Stimulated activated CD8-positive, alpha-beta memory T cell treated with anti-CD3 and anti-CD28 coated beads, Interleukin-7, amount 100 ng/mL, for 24 hours (primary cell): ENCODE measurements around the gene BCAN.

Experiments used
- DNase-seq: peaks from one replicate; pipeline ENCODE4 v3.0.0-alpha.2; 2020; ENCODE audit warnings: low read depth

The BCAN gene

DNA sequence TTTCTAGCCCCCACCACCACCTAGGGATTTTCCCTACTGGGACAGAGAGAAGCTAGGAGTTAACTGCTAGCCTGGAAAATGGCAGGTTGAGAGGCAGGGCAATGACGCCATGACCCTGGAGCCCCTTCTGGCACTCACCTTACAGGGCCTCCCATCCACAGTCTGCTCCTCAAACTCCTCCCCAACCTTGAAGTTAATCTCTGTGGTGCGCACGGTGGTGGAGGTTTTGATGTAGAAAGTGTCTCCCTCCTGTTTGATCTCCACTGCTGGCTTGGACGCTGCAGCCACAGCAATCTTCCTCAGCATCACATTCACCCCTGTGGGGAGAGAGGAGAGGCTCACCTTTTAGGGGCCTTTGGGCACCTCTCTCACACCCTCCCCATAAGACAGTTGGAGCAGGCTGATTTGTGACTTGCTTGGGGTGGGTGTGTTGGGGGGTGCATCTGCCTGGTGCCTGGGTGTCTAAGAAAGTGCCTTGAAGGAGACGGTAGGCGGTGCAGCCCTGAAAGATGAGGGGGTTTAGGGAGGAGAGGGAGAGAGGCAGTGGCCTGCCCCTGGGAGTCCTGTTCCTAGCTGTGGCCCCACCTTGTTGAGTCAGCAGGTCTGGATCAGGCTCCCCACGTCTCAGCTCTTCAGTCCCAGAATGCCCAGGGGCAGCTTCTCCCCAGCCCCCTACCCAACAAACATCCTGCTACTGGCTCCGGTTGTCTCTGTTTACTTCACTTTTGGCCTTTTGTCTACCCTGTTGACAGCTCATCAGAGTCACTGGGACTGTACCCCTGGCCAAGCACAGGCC is 59.0 kb downstream of the BCAN start:
- DNase-seq: no peak

GRCh38 chr1:156703336-156703735 is 61.4 kb downstream of the BCAN start:
- DNase-seq: no peak

DNA sequence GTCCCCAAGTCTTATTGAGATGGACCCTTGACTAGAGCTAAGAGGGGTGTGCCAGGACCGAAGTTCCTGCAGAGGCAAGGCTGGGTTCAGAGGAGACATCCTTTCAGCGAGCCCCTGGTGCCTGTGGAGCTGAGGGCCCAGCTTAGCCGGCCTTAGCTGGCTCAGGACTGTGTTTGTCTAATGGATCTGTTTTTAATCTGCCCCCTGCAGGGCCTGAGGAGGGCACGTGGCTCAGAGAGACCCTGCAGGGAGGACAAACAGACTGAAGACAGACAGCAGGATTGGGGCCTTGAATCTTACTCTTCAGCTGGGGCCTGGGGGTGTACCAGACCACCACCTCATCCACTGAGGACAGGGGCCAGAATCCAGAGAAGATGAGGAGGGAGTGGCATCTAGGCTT is 61.8 kb downstream of the BCAN start:
- DNase-seq: no peak

- DNase-seq: no peak
Observed at GRCh38 chr1:156704166-156704711, 62.3 kb downstream of the BCAN start.

- no peak for DNase-seq
Observed at GRCh38 chr1:156704930-156705320, 63.0 kb downstream of the BCAN start.

DNA sequence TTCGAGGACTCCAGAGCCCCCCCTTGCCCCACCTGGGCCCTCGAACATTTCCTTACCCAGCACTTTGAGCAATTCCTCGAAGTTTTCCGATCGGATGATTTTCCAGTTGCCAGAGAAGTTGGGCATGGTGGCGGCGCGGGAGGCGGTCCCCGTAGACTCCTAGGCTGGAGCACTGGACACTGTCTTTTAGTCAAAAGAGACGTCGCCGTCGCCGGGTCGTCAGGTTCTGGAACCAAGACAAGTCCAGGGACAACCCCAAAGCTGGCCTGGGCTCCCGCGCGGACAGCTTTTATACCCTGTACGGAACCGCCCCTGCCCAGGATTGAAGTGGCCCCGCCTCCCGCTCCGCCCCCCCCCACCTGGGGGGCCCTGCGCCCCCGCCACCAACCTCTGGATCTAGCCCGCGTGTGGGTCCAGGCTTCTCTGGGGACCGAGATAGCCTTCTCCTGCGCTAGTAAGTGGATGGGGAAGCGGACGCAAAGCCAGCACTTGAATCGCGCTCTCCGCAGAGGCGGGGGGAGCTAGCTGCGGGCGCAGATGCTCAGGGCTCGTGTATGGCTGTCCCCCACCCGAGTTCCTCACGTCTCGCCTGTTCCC is 63.5 kb downstream of the BCAN start, which contains the start of gene CRABP2:
TSS of gene CRABP2 (minus strand) at position 263 of the 597 bp plus-strand sequence. CDS start at position 126, 137 bp downstream.
- no peak for DNase-seq

DNA sequence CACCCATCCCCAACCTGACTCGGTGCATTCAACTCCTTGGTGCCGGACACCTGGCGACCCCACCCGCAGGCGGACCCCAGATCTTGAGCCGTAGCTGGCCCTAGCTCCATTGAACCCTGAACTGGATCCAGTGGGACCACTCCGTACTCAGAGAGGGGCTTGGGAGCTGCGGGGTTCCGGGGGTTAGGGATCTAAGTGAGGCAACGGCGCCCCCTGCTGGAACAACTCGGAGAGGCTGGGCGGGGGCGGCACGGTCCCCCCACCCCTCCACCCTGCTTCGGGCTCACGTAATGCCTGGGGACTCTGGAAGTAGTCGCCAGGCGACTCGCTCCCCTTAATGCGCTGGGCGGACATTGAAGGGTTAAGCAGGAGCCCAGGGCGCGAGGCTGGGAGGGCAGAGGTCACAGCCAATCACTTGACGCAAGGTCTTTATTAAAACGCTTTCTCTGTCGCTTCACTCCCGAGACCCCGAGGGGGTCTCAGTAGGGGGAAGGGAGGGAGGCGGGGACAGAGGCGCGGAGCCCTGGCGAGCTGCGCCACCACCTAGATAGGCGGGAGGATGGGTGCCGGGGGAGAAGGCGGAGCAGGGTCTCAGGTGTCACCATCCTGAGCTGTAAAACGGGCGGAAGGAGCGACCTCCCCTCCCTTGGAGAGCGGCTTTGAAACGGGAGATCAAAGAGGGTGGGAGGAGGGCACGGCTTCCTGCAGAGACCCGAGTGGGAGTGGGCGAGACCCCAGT is 64.2 kb downstream of the BCAN start:
- DNase-seq: peak; percentile 61

- no peak for DNase-seq
Observed at GRCh38 chr1:156706657-156707416, 64.9 kb downstream of the BCAN start.

DNA sequence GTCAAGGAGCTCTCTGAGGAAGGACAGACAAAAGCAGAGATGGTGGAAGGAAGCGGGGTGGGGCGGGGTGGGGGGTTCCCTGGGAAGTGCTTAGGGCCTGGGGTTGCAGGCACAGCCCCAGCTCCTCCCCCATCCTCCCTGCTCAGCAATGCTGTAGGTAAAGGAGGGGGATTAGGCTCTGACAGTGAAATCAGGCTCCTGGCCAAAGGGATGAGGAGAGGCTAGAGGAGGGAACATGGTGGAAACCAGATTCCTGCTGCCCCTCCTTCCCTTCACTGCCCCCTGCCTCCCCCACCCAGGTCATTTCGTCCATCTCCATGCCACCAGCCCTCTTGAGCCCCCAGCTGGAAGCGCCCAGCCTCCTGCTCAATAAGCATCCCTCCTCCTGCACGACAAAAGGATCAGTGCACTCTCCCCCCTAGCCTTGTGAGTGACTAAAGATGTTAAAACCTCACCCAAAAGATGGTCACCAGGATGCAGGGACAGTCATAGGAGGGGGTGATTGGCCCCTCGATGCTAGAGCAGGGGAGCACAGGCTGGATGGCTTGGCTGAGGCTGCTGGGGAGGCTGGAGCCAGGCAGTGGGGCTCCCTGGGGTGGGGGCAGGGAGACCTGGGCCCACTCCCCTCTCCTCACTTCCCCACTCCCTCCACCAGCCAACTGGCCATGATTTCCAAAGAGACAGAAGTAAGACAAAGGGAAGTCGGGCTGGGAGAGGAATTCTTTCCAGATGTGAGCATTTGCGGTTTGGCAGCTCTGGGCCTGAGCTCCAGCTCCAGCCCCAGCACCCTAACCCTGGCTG is 65.7 kb downstream of the BCAN start:
- DNase-seq: no peak

- DNase-seq: no peak
Observed at GRCh38 chr1:156708218-156708661, 66.3 kb downstream of the BCAN start.

- DNase-seq: no peak
Observed at GRCh38 chr1:156709031-156709430, 67.1 kb downstream of the BCAN start.
